Measurements from ENCODE around the gene CDC42. TPM values are rescaled to one million over a fixed set of nuclear protein-coding genes. Genes with fewer than 3 reads are reported as not detected.
"Not testable (repeated sequence)": the region's sequence is repeated elsewhere in the genome, so short reads cannot be mapped to it uniquely, and the experiment has no call there.

Gene CDC42
- 221 TPM for total RNA-seq

GRCh38 chr1:22052115-22053016 is at the start of gene CDC42:
TSS of gene CDC42 (plus strand) at chr1:22052709. CDS start at chr1:22078479, 25,770 bp downstream.
- intact Hi-C loops (cut with DNase I) = no loop called here
- peak; percentile 100 for ATAC-seq
- DNase-seq (ENCODE audit: low spot score) = peak; percentile 97

GRCh38 chr1:22002875-22003274 is 49.6 kb upstream of the CDC42 start:
- intact Hi-C loops (cut with DNase I); ATAC-seq; DNase-seq (ENCODE audit: low spot score): not testable (repeated sequence)

GRCh38 chr1:22003959-22004358 is 48.5 kb upstream of the CDC42 start:
- ATAC-seq; DNase-seq (ENCODE audit: low spot score); intact Hi-C loops (cut with DNase I): not testable (repeated sequence)

GRCh38 chr1:22005261-22006149 is 47.0 kb upstream of the CDC42 start:
- peak; percentile 65 for ATAC-seq
- intact Hi-C loops (cut with DNase I); DNase-seq (ENCODE audit: low spot score): not testable (repeated sequence)

GRCh38 chr1:22006736-22007135 is 45.8 kb upstream of the CDC42 start:
- ATAC-seq; DNase-seq (ENCODE audit: low spot score); intact Hi-C loops (cut with DNase I): not testable (repeated sequence)

- DNase-seq (ENCODE audit: low spot score); intact Hi-C loops (cut with DNase I); ATAC-seq: not testable (repeated sequence)
Measured at GRCh38 chr1:22007262-22007661, 45.2 kb upstream of the CDC42 start.

- intact Hi-C loops (cut with DNase I); ATAC-seq: not testable (repeated sequence)
Measured at GRCh38 chr1:22009566-22009965, 42.9 kb upstream of the CDC42 start.

GRCh38 chr1:22012752-22013151 is 39.8 kb upstream of the CDC42 start:
- intact Hi-C loops (cut with DNase I); ATAC-seq; DNase-seq (ENCODE audit: low spot score): not testable (repeated sequence)

More at GRCh38 chr1:22009566-22009965, 42.9 kb upstream of the CDC42 start:
- not testable (repeated sequence) for DNase-seq (ENCODE audit: low spot score)

GRCh38 chr1:22014575-22015206 is 37.8 kb upstream of the CDC42 start:
- ATAC-seq; DNase-seq (ENCODE audit: low spot score); intact Hi-C loops (cut with DNase I): not testable (repeated sequence)

- DNase-seq (ENCODE audit: low spot score) (no peak), ATAC-seq (peak; percentile 76)
- intact Hi-C loops (cut with DNase I) = no loop called here
Measured at GRCh38 chr1:22018583-22019559, 33.6 kb upstream of the CDC42 start.

- ATAC-seq (no peak), DNase-seq (ENCODE audit: low spot score) (no peak)
- intact Hi-C loops (cut with DNase I) = no loop called here
Measured at GRCh38 chr1:22021061-22021460, 31.4 kb upstream of the CDC42 start.

GRCh38 chr1:22024485-22025367 is 27.8 kb upstream of the CDC42 start:
- ATAC-seq = peak; percentile 75
- intact Hi-C loops (cut with DNase I) = no loop called here
- DNase-seq (ENCODE audit: low spot score) = peak; percentile 61

GRCh38 chr1:22025368-22026155 is 26.9 kb upstream of the CDC42 start:
- intact Hi-C loops (cut with DNase I) = no loop called here
- DNase-seq (ENCODE audit: low spot score) (peak; percentile 91), ATAC-seq (peak; percentile 96)

GRCh38 chr1:22026924-22027289 is 25.6 kb upstream of the CDC42 start:
- ATAC-seq (no peak), DNase-seq (ENCODE audit: low spot score) (no peak)
- intact Hi-C loops (cut with DNase I) = no loop called here

GRCh38 chr1:22030057-22030456 is 22.5 kb upstream of the CDC42 start:
- intact Hi-C loops (cut with DNase I) = no loop called here
- ATAC-seq (no peak), DNase-seq (ENCODE audit: low spot score) (no peak)

GRCh38 chr1:22030473-22030872 is 22.0 kb upstream of the CDC42 start:
- no peak for ATAC-seq
- DNase-seq (ENCODE audit: low spot score) = no peak
- intact Hi-C loops (cut with DNase I) = no loop called here
